Left ventricle myocardium inferior (tissue), 1 donor: ENCODE measurements around the gene PAN3. TPM values are rescaled to one million over a fixed set of nuclear protein-coding genes. Genes with fewer than 3 reads are reported as not detected.
A peak's percentile ranks its signal among the peaks of the same experiment; 100 is the strongest.

Source experiments
- DNase-seq: peaks from one replicate; pipeline ENCODE4 v3.0.0-alpha.2; 2020
- H3K27ac ChIP-seq: fragments of 200-600 bp; replicated peaks from 2 replicates; pipeline ENCODE4 v1.8.0; 2021
- H3K27me3 ChIP-seq: fragments of 200-600 bp; 2 replicates; pipeline ENCODE4 v1.8.0; 2021; ENCODE audit warnings: low read depth
- H3K36me3 ChIP-seq: fragments of 200-600 bp; 2 replicates; pipeline ENCODE4 v1.8.0; 2021
- H3K4me1 ChIP-seq: fragments of 200-600 bp; 2 replicates; pipeline ENCODE4 v1.8.0; 2021
- H3K4me3 ChIP-seq: fragments of 200-600 bp; 2 replicates; pipeline ENCODE4 v1.8.0; 2021; ENCODE audit warnings: mild to moderate bottlenecking, moderate library complexity
- H3K9me3 ChIP-seq: fragments of 200-600 bp; replicated peaks from 2 replicates; pipeline ENCODE4 v1.8.0; 2021
- CTCF ChIP-seq: fragments of 200-600 bp; IDR thresholded peaks from 2 replicates; pipeline ENCODE4 v1.8.0; 2021; ENCODE audit warnings: antibody characterized with exemption, mild to moderate bottlenecking, borderline replicate concordance
- intact Hi-C: fragments of 100-400 bp; cut with micrococcal nuclease; formaldehyde crosslinking; loops from one replicate; pipeline ENCODE4 v1.11.0; 2022
- total RNA-seq: library from RNA; stranded (reverse); fragmentation: NEBNext Ultra II Directional; extraction: Animal tissue kit (Norgen Biotek cat#: 25700); gene quantifications from one replicate; pipeline ENCODE4 v1.2.1, GENCODE V29; 2021
- donor health status: DM: no; HTN: yes; CAD: no; lungs with severe emphysema.

The PAN3 gene
- total RNA-seq, 1 donor from 2014 or later, result 9.6 TPM

GRCh38 chr13:28328271-28328607, 189.9 kb downstream of the PAN3 start:
- Histone ChIP-seq H3K4me1 (peaks cover 42% of the 10 kb centered on the region), H3K9me3 (no peaks in the 10 kb centered on the region), H3K36me3 (peaks cover 3% of the 10 kb centered on the region), H3K27ac (no peak overlapping the region), H3K4me3 (no peak overlapping the region), H3K27me3 (no peaks in the 10 kb centered on the region)
- intact Hi-C loops, result no loop called here
- DNase-seq, result no peak
- TF ChIP-seq CTCF, result no peak

GRCh38 chr13:28329395-28330158, 191.2 kb downstream of the PAN3 start:
- intact Hi-C loops, result no loop called here
- DNase-seq, result no peak

GRCh38 chr13:28333204-28333881, 195.0 kb downstream of the PAN3 start:
- H3K4me3 ChIP-seq, result no peak overlapping the region
- H3K36me3 ChIP-seq, result peaks cover 3% of the 10 kb centered on the region
- peak overlapping the region; percentile 9 for H3K27ac ChIP-seq
- no peaks in the 10 kb centered on the region for H3K27me3 ChIP-seq
- TF ChIP-seq CTCF, result no peak
- peaks cover 70% of the 10 kb centered on the region for H3K4me1 ChIP-seq
- intact Hi-C loops, result no loop called here
- DNase-seq, result no peak
- H3K9me3 ChIP-seq, result no peaks in the 10 kb centered on the region

More at GRCh38 chr13:28329395-28330158, 191.2 kb downstream of the PAN3 start:
- H3K4me3 ChIP-seq, result no peak overlapping the region
- TF ChIP-seq CTCF, result no peak
- H3K27ac ChIP-seq, result peak overlapping the region; percentile 45
- H3K9me3 ChIP-seq, result no peaks in the 10 kb centered on the region
- peaks cover 3% of the 10 kb centered on the region for H3K36me3 ChIP-seq
- H3K27me3 ChIP-seq, result no peaks in the 10 kb centered on the region
- H3K4me1 ChIP-seq, result peaks cover 44% of the 10 kb centered on the region

- Histone ChIP-seq H3K4me1 (peaks cover 67% of the 10 kb centered on the region), H3K36me3 (peaks cover 9% of the 10 kb centered on the region)
- DNase-seq, result peak; percentile 25
These were observed 197.9 kb downstream of the PAN3 start for GRCh38 chr13:28336193-28336657.

More at GRCh38 chr13:28336193-28336657, 197.9 kb downstream of the PAN3 start:
- TF ChIP-seq CTCF, result no peak
- H3K4me3 ChIP-seq, result no peak overlapping the region
- H3K9me3 ChIP-seq, result no peaks in the 10 kb centered on the region
- H3K27me3 ChIP-seq, result no peaks in the 10 kb centered on the region
- peak overlapping the region; percentile 69 for H3K27ac ChIP-seq
- intact Hi-C loops, result no loop called here
